MM.1S (cell line): Measurements from ENCODE around the gene LAMA3.

Source experiments
- DNase-seq: peaks from one replicate; pipeline ENCODE4 v3.0.0-alpha.2; 2015
- H2AFZ ChIP-seq: fragments of 300-600 bp; sonication (generic); 2 replicates; pipeline ENCODE4 v1.6.0; 2016; ENCODE audit warnings: antibody characterized with exemption, low read length
- H3F3A ChIP-seq: fragments of 300-600 bp; sonication (generic); 2 replicates; pipeline ENCODE4 v1.6.1; 2016; ENCODE audit warnings: mild to moderate bottlenecking, antibody characterized with exemption, low read length, moderate library complexity, mixed read lengths; ENCODE audit not compliant: insufficient read depth
- H3K27ac ChIP-seq: fragments of 300-600 bp; sonication (generic); 2 replicates; pipeline ENCODE4 v1.5.1; 2016; ENCODE audit warnings: mild to moderate bottlenecking, low read length
- H3K27me3 ChIP-seq: fragments of 300-600 bp; sonication (generic); replicated peaks from 2 replicates; pipeline ENCODE4 v1.6.0; 2016; ENCODE audit warnings: low read length; ENCODE audit not compliant: insufficient read depth
- H3K36me3 ChIP-seq: fragments of 300-600 bp; sonication (generic); replicated peaks from 2 replicates; pipeline ENCODE4 v1.6.1; 2016; ENCODE audit warnings: mild to moderate bottlenecking, low read length, mixed read lengths; ENCODE audit not compliant: insufficient read depth
- H3K4me1 ChIP-seq: fragments of 300-600 bp; sonication (generic); 2 replicates; pipeline ENCODE4 v1.6.1; 2016; ENCODE audit warnings: low read length, mixed read lengths
- H3K4me2 ChIP-seq: fragments of 300-600 bp; sonication (generic); 2 replicates; pipeline ENCODE4 v1.6.0; 2016; ENCODE audit warnings: low read depth, low read length
- H3K4me3 ChIP-seq: fragments of 300-600 bp; sonication (generic); 2 replicates; pipeline ENCODE4 v1.5.1; 2016; ENCODE audit warnings: low read length, mixed read lengths
- H3K79me2 ChIP-seq: fragments of 300-600 bp; sonication (generic); 2 replicates; pipeline ENCODE4 v1.6.1; 2016; ENCODE audit warnings: mixed run types, low read length, mixed read lengths
- H3K9ac ChIP-seq: fragments of 300-600 bp; sonication (generic); 2 replicates; pipeline ENCODE4 v1.6.1; 2016; ENCODE audit warnings: low read length, mixed read lengths
- H3K9me2 ChIP-seq: fragments of 300-600 bp; sonication (generic); replicated peaks from 2 replicates; pipeline ENCODE4 v1.6.1; 2016; ENCODE audit warnings: mild to moderate bottlenecking, low read length, mixed read lengths; ENCODE audit not compliant: insufficient read depth
- H3K9me3 ChIP-seq: fragments of 300-600 bp; sonication (generic); replicated peaks from 2 replicates; pipeline ENCODE4 v1.6.1; 2016; ENCODE audit warnings: mild to moderate bottlenecking, low read length, mixed read lengths; ENCODE audit not compliant: insufficient read depth
- H4K20me1 ChIP-seq: fragments of 300-600 bp; sonication (generic); 2 replicates; pipeline ENCODE4 v1.6.1; 2016; ENCODE audit warnings: mild to moderate bottlenecking, low read length, moderate library complexity, mixed read lengths; ENCODE audit not compliant: insufficient read depth
- CTCF ChIP-seq: fragments of 300-600 bp; sonication (generic); IDR thresholded peaks from 2 replicates; pipeline ENCODE4 v1.5.1; 2016; ENCODE audit warnings: antibody characterized with exemption, low read length, mixed read lengths
- EZH2 ChIP-seq: fragments of 300-600 bp; sonication (generic); optimal IDR thresholded peaks from 2 replicates; pipeline ENCODE3; 2017; ENCODE audit warnings: low read depth, mild to moderate bottlenecking, antibody characterized with exemption, low read length, mixed read lengths
- EZH2phosphoT487 ChIP-seq: fragments of 300-600 bp; sonication (generic); IDR thresholded peaks from 2 replicates; pipeline ENCODE4 v1.6.1; 2018; ENCODE audit warnings: antibody characterized with exemption, low read length

LAMA3 gene

DNA sequence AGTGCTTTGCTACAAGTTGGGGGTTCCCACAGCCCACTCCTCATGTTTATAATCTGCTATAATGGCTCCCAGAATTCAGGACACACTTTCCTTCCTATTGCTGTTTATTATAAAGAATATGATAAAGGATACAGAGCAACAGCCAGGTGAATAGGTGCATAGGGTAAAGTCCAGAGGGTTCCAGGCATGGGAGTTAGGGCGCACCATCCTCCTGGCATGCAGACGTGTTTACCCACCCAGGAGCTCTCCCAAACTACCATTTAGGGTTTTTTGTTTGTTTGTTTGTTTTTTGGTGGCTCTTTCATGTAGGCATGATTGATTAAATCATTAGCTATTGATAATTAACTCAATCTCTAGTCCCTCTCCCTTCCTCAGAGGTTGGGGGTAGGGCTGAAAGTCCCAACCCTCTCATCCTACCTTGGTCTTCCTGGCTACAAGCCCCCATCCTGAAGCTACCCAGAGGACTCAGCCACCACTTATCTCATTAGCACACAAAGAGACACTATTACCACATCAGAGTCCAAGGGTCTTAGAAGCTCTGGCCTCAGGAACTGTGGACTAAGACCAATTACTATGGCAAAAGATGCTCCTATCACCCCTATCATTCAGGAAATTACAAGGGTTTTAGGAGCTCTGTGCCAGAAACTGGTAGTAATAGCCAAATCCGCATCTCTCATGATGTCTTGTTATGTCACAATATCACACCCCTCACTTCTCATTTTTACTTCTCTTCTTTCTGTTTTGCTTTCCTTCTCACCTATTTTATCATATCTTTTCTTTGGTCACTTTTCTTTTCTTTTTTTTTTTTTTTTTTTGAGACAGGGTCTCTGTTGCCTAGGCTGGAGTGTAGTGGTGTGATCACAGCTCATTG, 170.4 kb downstream of the LAMA3 start:
- Histone ChIP-seq H3K27ac (no peak overlapping the region), H3K4me2 (no peak overlapping the region), H4K20me1 (no peaks in the 10 kb centered on the region), H3K9ac (no peak overlapping the region), H3K4me3 (no peak overlapping the region), H3K36me3 (no peaks in the 10 kb centered on the region), H3F3A (no peaks in the 10 kb centered on the region), H3K79me2 (no peaks in the 10 kb centered on the region), H3K9me3 (no peaks in the 10 kb centered on the region), H2AFZ (no peak overlapping the region), H3K9me2 (no peaks in the 10 kb centered on the region), H3K4me1 (no peaks in the 10 kb centered on the region), H3K27me3 (no peaks in the 10 kb centered on the region)
- DNase-seq = no peak
- TF ChIP-seq CTCF (no peak), EZH2 (no peak)

- H3K4me3 ChIP-seq = no peak overlapping the region
- H4K20me1 ChIP-seq = no peaks in the 10 kb centered on the region
- no peak for DNase-seq
- no peaks in the 10 kb centered on the region for H3K9me2 ChIP-seq
- H3K4me2 ChIP-seq = no peak overlapping the region
- H3K36me3 ChIP-seq = no peaks in the 10 kb centered on the region
- H3K9ac ChIP-seq = no peak overlapping the region
- no peaks in the 10 kb centered on the region for H3K9me3 ChIP-seq
- H3K79me2 ChIP-seq = no peaks in the 10 kb centered on the region
- no peak overlapping the region for H2AFZ ChIP-seq
- H3F3A ChIP-seq = no peaks in the 10 kb centered on the region
- no peaks in the 10 kb centered on the region for H3K4me1 ChIP-seq
- TF ChIP-seq CTCF (no peak), EZH2phosphoT487 (no peak), EZH2 (no peak)
- H3K27me3 ChIP-seq = no peaks in the 10 kb centered on the region
- H3K27ac ChIP-seq = no peak overlapping the region
These were observed 172.1 kb downstream of the LAMA3 start for GRCh38 chr18:23861326-23861725.

DNA sequence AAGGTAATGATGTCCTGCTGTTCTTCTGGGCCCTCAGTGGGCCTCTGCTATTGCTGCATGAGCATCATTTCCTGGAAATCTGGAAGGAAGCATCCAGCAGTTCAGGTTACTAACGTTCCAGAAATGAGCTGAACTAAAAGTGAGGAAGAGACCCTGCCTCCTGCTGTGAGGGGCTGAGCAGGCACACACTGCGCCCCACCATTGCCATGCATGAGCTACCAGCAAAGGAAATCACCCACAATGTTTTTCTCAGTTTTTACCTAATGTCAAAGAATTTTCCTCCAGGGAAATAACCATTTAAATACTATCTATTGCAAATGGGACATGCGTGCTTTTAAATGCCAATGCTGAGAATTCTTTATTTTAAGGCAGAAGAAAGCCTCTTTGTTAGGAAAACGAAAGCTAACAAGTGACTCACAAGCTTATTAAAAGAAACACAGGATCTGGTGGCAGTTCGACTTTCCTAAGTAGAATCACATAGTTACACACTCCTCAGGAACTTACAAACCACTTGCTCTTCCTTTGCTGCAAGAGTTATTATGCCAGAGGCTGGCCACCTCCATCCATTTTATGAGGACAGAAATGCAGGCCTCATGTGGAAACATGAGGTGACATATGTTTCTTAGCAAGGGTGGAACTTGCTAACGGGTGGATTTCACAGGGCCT, 172.7 kb downstream of the LAMA3 start:
- Histone ChIP-seq H3K4me1 (no peaks in the 10 kb centered on the region), H3K9me2 (no peaks in the 10 kb centered on the region), H3K4me3 (no peak overlapping the region), H4K20me1 (no peaks in the 10 kb centered on the region), H3K4me2 (no peak overlapping the region), H3K9me3 (no peaks in the 10 kb centered on the region), H3K27me3 (no peaks in the 10 kb centered on the region), H3K27ac (no peak overlapping the region), H3K9ac (no peak overlapping the region), H3K79me2 (no peaks in the 10 kb centered on the region), H3F3A (no peaks in the 10 kb centered on the region), H2AFZ (no peak overlapping the region), H3K36me3 (no peaks in the 10 kb centered on the region)
- no peak for DNase-seq
- TF ChIP-seq EZH2 (no peak), EZH2phosphoT487 (no peak), CTCF (no peak)
